OCI-LY1 (cell line): ENCODE results near the gene STUM.

Experiments used
- CTCF ChIP-seq: fragments of 200-600 bp; sonication (generic), shearing (Covaris generic); IDR thresholded peaks from 2 replicates; pipeline ENCODE4 v1.5.1; 2017; ENCODE audit warnings: mild to moderate bottlenecking, antibody characterized with exemption, low read length, moderate library complexity, mixed read lengths
- EZH2 ChIP-seq: fragments of 200-600 bp; sonication (generic), shearing (Covaris generic); IDR thresholded peaks from 2 replicates; pipeline ENCODE4 v1.8.0; 2017; ENCODE audit warnings: borderline replicate concordance, mixed run types, mild to moderate bottlenecking, antibody characterized with exemption, low read length, moderate library complexity, mixed read lengths

- TF ChIP-seq CTCF (no peak), EZH2 (no peak)
Measured at GRCh38 chr1:226640321-226641136, 92.0 kb downstream of the STUM start.
